Putamen (tissue), 1 donor: ENCODE data around the gene GLYAT.

Experiments
- DNase-seq: peaks from one replicate; pipeline ENCODE4 v3.0.0-alpha.2; 2016; ENCODE audit warnings: low spot score

GLYAT gene

GRCh38 chr11:58731819-58732218, at the start of gene GLYAT:
GLYAT (minus strand) TSS chr11:58731943; CDS start chr11:58724496, 7,447 bp downstream.
- DNase-seq = no peak

- DNase-seq = no peak
Observed at GRCh38 chr11:58781345-58781744, 49.6 kb upstream of the GLYAT start.

DNA sequence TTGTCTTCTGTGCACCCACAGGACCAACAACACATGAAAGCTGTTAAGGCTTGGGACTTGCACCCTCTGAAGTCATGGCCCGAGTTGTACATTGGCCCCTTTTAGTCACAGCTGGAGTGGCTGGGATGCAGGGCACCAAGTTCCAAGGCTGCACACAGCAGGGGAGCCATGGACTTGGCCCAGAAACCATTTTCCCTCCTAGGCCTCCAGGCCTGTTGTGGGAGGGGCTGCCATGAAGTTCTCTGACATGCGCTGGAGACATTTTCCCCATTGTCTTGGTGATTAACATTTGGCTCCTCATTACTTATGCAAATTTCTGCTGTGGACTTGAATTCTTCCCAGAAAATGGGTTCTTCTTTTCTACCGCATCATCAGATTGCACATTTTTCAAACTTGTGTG, 48.8 kb upstream of the GLYAT start:
- no peak for DNase-seq

GRCh38 chr11:58776891-58777710, 45.4 kb upstream of the GLYAT start:
- no peak for DNase-seq

- no peak for DNase-seq
Observed at GRCh38 chr11:58775066-58775708, 43.4 kb upstream of the GLYAT start.

- DNase-seq = no peak
Observed at GRCh38 chr11:58774164-58774593, 42.4 kb upstream of the GLYAT start.

DNA sequence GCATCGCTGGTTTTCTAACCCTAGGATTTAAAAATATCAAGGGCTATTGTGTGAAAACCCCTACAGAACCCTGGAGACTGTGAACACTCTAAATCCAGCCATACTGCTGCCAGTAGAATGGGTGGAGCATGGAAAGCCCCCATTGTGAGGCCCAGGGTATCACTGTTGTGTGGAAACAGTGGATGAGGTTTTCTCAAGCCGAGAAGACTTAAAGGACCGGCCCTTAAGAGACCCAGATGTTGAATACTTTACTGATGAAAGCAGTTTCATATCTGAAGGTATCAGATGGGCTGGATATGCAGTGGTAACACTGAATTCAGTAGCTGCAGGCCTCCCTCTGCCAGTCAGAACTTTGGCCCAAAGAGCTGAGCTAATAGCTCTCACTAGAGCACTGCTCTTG, 41.6 kb upstream of the GLYAT start:
- DNase-seq = no peak

DNA sequence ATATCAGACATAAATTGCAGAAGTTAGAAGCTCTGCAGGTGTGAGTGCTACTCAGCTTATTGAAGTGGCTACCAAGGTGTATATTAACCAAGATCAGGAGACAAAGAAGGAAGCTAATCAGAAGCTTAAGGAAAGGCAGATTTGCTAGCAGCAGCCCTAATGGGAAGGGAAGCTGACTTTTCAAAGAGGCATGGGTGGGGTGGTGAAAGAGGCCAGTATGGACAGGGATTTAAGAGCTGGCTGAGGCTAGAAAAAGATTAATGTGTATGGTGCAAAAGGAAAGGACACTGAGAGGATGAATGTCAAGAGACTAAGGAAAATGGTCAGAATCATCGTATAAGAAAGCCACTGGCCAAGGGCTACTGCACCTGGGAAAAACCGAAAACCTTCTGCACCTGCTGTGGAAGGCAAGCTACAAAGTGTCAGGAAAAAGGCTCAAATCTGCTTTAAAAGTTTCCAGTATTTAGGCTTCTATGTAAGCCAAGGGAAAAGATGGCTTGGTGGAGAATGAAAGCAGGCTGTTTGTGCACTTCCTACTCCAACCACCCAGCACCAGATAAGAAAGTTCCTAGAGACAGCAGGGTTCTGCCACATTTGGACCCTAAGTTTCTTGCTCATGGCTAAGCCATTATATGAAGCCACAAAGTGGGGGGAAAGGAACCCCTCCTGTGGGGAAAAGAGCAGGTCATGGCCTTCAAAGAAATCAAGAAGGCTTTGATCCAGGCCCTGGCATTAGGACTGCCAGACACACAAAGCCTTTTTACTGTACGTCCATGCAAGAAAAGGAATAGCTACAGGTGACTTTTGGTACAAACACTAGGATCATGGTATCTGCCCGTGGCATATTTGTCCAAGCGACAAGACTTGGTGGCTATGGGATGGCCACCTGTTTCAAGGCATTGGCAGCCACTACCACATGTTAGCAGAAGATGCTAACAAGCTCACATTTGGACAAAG, 40.9 kb upstream of the GLYAT start:
- DNase-seq = no peak

DNA sequence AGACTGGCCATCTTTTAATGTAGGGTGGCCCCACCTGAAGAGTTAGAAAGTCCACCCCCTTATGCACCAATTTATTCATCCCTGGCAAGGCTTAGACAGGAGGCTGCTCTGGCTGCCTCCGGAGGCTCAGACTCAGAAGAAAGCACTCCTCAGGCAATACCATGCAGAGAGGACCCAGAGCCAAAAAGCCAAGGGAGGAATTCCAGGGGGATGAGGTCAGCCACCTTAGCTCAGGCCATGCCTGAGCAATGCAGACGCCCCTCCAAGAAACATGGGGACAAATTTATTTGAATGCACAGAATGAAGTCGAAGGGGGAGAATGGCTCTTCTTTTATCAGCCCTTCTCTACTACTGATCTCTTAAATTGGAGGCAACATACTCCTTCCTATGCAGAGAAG, 39.7 kb upstream of the GLYAT start:
- DNase-seq = no peak

DNA sequence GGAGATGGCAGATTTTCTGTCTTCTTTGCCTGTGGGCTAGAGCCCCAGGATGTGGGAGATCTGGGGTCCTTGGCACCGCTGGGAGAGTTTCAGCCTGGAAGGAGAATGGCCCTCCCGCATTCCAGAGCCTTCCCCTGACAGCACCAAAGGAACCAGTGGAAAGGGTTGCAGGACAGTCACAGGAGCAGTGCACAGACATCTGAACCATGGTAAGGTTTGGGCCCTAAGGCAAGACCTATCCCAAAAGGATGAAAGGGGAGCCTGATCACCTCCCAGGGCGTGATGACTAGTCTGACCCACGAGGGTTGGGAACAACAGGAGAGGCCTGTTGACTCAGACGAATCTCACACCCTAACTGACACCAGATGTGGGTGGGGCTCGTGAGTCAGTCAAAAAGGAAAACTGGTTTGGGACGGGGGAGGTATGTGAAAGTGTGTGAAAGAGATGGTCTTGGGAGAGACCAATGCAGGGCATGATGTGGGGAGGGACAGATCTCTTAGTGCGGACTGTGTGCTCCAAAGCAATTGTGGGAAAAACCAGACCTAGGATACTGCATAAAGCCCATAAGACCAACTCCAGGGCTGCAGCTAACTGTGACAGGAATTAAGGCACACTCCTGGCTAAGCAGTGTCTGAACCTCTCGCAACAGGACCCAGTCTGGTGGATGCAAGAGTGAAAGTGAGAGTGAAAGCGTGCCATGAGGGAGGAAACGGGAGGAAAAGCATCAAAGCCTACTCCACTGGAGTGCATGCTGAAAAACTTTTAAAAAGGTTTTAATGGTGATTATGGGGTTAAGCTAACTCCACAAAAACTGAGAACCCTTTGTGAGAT, 39.1 kb upstream of the GLYAT start:
- DNase-seq = no peak

GRCh38 chr11:58770166-58770565, 38.4 kb upstream of the GLYAT start:
- no peak for DNase-seq

GRCh38 chr11:58769308-58769707, 37.6 kb upstream of the GLYAT start:
- DNase-seq = no peak

GRCh38 chr11:58768137-58768536, 36.4 kb upstream of the GLYAT start:
- DNase-seq = no peak

DNA sequence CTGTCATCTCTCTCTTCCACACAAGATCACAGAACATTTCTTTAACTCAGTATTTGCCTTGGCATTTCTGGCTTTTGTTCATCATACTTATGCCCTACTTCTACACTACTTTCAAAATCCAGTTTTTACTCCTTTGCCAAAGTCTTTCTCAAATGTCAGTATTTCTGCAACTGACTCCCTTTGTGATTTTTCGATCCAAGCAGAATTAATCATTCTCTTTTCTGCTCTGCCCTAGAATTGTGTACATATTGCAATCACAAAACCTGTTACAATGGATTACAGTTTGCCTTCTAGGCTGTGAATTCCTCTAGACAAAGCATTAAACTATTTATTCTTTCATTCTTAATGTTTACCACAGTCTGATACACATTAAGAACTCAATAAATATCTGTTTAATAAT, 33.3 kb upstream of the GLYAT start:
- no peak for DNase-seq

DNA sequence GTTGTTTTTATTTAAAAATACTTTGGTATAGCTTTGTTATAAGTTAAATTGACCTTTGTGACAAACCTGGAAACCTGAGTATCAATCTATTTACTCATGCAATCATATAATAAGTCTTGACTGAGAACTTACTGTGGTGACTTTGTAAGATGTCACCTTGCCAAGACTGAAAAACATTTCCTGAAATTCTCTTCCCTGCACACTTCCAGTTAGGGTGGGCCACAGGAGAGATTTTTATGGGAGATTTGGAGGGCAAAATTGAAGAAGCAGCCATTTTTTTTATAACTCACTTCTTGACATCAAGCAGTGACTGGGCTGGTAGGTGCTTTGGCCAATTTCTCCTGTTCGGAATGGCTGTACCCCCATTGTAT, 31.4 kb upstream of the GLYAT start:
- DNase-seq = no peak

DNA sequence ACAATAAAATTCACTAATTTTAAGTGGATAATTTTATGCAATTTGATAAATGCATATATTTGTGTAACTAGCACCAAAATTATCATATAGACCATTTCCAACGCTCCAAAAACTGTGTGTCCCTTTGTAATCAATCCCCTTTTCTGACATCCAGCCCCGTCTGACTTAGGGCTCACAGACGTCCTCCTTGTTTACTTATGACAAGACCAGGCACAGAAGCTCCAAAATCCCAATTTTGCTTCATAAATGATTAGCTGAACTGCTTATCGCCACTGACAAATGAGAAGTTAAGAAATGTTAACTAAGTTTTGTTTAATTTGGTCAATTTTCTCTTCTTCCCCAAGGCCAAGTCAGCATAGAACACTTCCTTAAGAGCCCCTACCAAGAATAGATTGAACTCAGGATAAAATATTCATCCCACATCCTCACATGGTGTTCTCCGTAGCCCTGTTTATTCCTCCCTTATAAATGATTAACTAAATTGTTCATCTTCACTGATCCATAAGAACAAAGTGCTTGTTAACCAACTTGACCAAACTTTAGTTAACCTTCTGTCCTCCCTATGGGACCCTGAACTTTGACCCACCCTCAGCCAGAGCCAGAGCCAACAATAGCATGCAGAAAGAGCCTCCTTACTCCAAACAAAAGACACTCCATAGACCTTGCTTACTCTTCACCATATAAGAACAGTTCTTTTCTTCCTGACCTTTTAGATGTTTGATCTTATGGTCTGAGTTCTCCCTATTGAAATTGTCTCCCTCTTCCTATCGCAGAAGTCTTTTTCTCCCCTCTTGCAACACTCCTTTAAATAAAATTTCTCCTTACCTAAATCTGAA, 30.8 kb upstream of the GLYAT start:
- no peak for DNase-seq

DNA sequence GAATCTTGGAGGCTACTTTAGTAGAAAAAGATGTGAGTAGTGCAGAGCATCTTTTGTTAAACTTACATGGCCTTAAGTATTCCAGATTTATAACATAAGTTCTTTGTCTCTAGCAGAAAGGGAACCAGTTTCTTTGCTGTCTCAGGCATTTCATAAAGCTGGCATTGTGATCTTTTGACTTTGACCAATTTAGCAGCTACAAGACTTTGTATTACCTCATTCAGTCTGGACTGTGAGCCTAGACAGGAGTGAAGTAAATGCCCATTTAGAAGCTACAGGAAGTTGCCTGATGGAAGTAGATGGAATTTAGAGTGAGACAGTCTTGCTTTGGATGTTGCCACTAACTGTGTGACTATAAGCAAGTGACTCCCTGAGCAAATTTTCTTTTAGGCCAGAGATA, 25.7 kb upstream of the GLYAT start:
- no peak for DNase-seq

DNA sequence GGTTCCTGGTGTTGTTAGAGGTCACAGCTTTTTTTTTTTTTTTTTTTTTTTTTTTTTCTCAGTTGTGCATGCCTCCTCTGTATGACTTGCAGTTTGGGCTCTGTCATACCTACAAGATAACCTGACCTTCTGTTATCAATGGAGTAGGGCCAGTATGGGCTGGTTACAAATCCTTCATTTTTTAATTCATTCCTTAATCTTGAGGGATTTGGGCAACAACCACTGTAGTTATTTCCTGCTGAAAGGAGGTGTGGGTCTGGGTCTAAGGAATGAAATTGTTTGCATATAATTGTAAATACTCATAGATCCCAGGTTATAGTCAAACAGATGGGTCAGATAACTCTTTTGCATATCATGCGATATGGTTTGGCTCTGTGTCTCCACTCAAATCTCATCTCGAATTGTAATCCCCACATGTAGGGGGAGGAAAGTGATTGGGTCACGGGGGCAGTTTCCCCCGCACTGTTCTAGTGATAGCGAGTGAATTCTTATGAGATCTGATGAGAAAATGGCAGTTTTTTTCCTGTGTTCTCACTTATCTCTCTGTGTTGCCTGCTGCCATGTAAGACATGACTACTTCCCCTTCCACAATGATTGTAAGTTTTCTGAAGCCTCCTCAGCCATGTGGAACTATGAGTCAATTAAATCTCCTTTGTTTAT, 14.1 kb upstream of the GLYAT start:
- DNase-seq = no peak

DNA sequence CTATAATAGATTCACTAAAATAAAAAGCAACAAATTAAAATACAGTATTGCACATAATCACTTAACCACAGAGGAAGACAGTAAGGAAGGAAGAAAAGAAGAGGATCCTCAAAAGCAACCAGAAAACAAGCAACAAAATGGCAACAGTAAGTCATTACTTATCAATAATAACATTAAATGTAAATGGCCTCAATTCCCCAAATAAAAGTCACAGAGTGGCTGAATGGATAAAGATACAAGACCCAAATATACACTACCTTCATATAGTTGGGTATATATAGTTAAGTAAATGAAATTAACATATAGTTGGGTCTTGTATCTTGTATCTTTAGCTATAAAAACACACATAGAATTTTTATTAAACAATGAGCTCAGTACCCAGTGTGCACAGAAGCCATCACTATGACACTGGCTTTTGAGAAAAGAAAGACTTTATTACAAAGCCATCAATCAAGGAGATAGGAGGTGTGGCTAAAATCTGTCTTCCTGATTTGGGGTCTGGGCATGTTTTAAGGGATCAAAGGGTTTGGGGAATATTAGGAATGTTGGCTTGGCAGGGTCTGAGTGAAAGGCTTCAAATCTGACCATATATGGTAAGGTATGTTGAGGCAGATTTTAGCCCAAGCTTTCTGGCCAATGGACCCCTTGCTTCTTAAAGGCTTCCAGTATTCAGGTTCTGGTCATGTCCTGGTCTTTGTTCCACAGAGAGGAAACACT, 13.4 kb upstream of the GLYAT start:
- no peak for DNase-seq
